HepG2 (cell line): Measurements from ENCODE around the gene PLEKHG4B. TPM values are rescaled to one million over a fixed set of nuclear protein-coding genes. Genes with fewer than 3 reads are reported as not detected.

Experiments
- ATAC-seq: fragments of 200-7000 bp; cut with Tn5 transposase; 3 replicates; pipeline ENCODE4 v1.9.1; 2020; ENCODE audit warnings: mild to moderate bottlenecking, moderate library complexity
- BruUV-seq: library from RNA; stranded (reverse); fragments of 400-500 nt; replicated peaks from 2 replicates; lab custom pipeline; 2021; lab: Mats Ljungman, UMichigan
- CTCF ChIA-PET: fragments of 300-600 bp; formaldehyde crosslinking; extraction: SDS; loops from one replicate; lab custom pipeline; 2021; ENCODE audit warnings: low total read pairs, inconsistent platforms, low intra/inter-chr PET ratio; lab: Yijun Ruan, JAX
- POLR2A ChIA-PET: fragments of 350-600 bp; sonication (Branson Sonifier 250); formaldehyde crosslinking; loops from one replicate; lab custom pipeline; 2020; ENCODE audit warnings: antibody characterized with exemption, inconsistent platforms; lab: Yijun Ruan, JAX
- DNase-seq: peaks from one replicate; pipeline ENCODE4 v3.0.0-alpha.2; 2015; ENCODE audit warnings: low spot score
- FAIRE-seq: peaks from 3 replicates; lab custom pipeline; 2011; peaks lifted over from hg19 to GRCh38; lab: Jason Lieb, UNC
- H2AFZ ChIP-seq: one replicate; pipeline ENCODE4 v1.6.1; 2011; ENCODE audit warnings: low read length, inconsistent platforms
- H3K27ac ChIP-seq: fragments of 300-600 bp; 3 replicates; pipeline ENCODE4 v1.8.0; 2011; ENCODE audit warnings: mixed run types, mild to moderate bottlenecking, mixed read lengths, low read length, inconsistent platforms; ENCODE audit not compliant: insufficient read depth; ENCODE audit errors: extremely low read length
- H3K27me3 ChIP-seq, 2 experiments: fragments of 200-600 bp in 1 of 2; 2 replicates in 1 of 2; 3 replicates in 1 of 2; pipeline versions ENCODE4 v1.6.0 to v1.8.0; 2011; ENCODE audit warnings: low read length in 2 of 2, mild to moderate bottlenecking in 2 of 2, moderate library complexity in 2 of 2, inconsistent platforms in 1 of 2; ENCODE audit not compliant: insufficient read depth in 2 of 2, control insufficient read depth in 1 of 2
- H3K36me3 ChIP-seq, 2 experiments: fragments of 200-600 bp in 1 of 2; replicated peaks in 1 of 2; 2 replicates in 1 of 2; 3 replicates in 1 of 2; pipeline versions ENCODE4 v1.5.1 to v1.8.0; 2011; ENCODE audit warnings: low read length in 2 of 2, inconsistent platforms in 1 of 2; ENCODE audit not compliant: insufficient read depth in 2 of 2, control insufficient read depth in 1 of 2
- H3K4me1 ChIP-seq: 2 replicates; pipeline ENCODE4 v1.5.1; 2012; ENCODE audit warnings: low read length, inconsistent platforms; ENCODE audit not compliant: insufficient read depth
- H3K4me2 ChIP-seq: 2 replicates; pipeline ENCODE4 v1.6.0; 2011; ENCODE audit warnings: low read depth, low read length, inconsistent platforms
- H3K4me3 ChIP-seq, 3 experiments: fragments of 200-600 bp in 1 of 3; sonication (generic), shearing (Covaris generic) in 1 of 3; replicated peaks in 1 of 3; 2 replicates each; pipeline ENCODE4 v1.5.1; 2011 to 2016; ENCODE audit warnings: low read length in 3 of 3, inconsistent platforms in 2 of 3, low read depth in 2 of 3, mild to moderate bottlenecking in 2 of 3, control low read depth in 1 of 3, mixed read lengths in 1 of 3; ENCODE audit not compliant: insufficient read depth in 1 of 3
- H3K79me2 ChIP-seq: one replicate; pipeline ENCODE4 v1.6.1; 2011; ENCODE audit warnings: low read length, inconsistent platforms; ENCODE audit not compliant: insufficient read depth
- H3K9ac ChIP-seq: 2 replicates; pipeline ENCODE4 v1.6.0; 2011; ENCODE audit warnings: mild to moderate bottlenecking, low read depth, low read length, inconsistent platforms; ENCODE audit not compliant: insufficient read depth
- H3K9me3 ChIP-seq: 2 replicates; pipeline ENCODE4 v1.5.1; 2012; ENCODE audit warnings: mild to moderate bottlenecking, low read length
- H4K20me1 ChIP-seq: 2 replicates; pipeline ENCODE4 v1.6.0; 2011; ENCODE audit warnings: inconsistent platforms, mild to moderate bottlenecking, low read length, moderate library complexity; ENCODE audit not compliant: insufficient read depth
- FIP1L1 ChIP-seq: fragments of 200-400 bp; formaldehyde crosslinking; IDR thresholded peaks from 2 replicates; pipeline ENCODE4 v1.6.1; 2018; ENCODE audit warnings: low read depth, mild to moderate bottlenecking, low read length, moderate library complexity, borderline replicate concordance; ENCODE audit not compliant: insufficient read depth
- FOXA3 ChIP-seq: IDR thresholded peaks from 2 replicates; pipeline ENCODE4 v1.6.1; 2016; ENCODE audit warnings: missing genetic modification reagents, missing compliant biosample characterization
- GPN1 ChIP-seq: sonication (generic); formaldehyde crosslinking; IDR thresholded peaks from 2 replicates; pipeline ENCODE4 v1.5.1; 2020; ENCODE audit warnings: missing genetic modification reagents, borderline replicate concordance
- HNF4G ChIP-seq, 2 experiments: sonication (generic) in 1 of 2; formaldehyde crosslinking in 1 of 2; IDR thresholded peaks; 2 replicates each; pipeline versions ENCODE4 v1.4.0 to v1.6.1; 2011 to 2020; ENCODE audit warnings: borderline replicate concordance in 2 of 2, low read depth in 2 of 2, mild to moderate bottlenecking in 2 of 2, low read length in 1 of 2, missing genetic modification reagents in 1 of 2, moderate library complexity in 1 of 2
- MAZ ChIP-seq, 2 experiments: sonication (generic) in 1 of 2; formaldehyde crosslinking in 1 of 2; IDR thresholded peaks; 2 replicates each; pipeline versions ENCODE4 v1.5.0 to v1.6.1; 2012 to 2020; ENCODE audit warnings: low read depth in 2 of 2, mild to moderate bottlenecking in 2 of 2, borderline replicate concordance in 1 of 2, improper control_type of control experiment in 1 of 2, low read length in 1 of 2, missing genetic modification reagents in 1 of 2, moderate library complexity in 1 of 2
- RARA ChIP-seq: IDR thresholded peaks from 2 replicates; pipeline ENCODE4 v1.6.1; 2016; ENCODE audit warnings: missing genetic modification reagents, missing compliant biosample characterization
- REXO4 ChIP-seq: sonication (generic); formaldehyde crosslinking; IDR thresholded peaks from 2 replicates; pipeline ENCODE4 v1.8.0; 2022; ENCODE audit warnings: missing genetic modification reagents, mild to moderate bottlenecking, borderline replicate concordance
- SP5 ChIP-seq: IDR thresholded peaks from 2 replicates; pipeline ENCODE4 v1.6.1; 2016; ENCODE audit warnings: low read depth, borderline replicate concordance
- SRSF4 ChIP-seq: fragments of 200-400 bp; formaldehyde crosslinking; IDR thresholded peaks from one replicate; pipeline ENCODE4 v1.6.1; 2018; ENCODE audit warnings: mild to moderate bottlenecking, low read depth, low read length, moderate library complexity; ENCODE audit not compliant: poor library complexity, severe bottlenecking
- TEF ChIP-seq: sonication (generic); formaldehyde crosslinking; IDR thresholded peaks from 2 replicates; pipeline ENCODE4 v1.5.0; 2020; ENCODE audit warnings: missing genetic modification reagents
- ZC3H13 ChIP-seq: sonication (generic); formaldehyde crosslinking; IDR thresholded peaks from 2 replicates; pipeline ENCODE4 v1.8.1; 2023; ENCODE audit warnings: mild to moderate bottlenecking, missing genetic modification reagents, moderate library complexity
- ZNF205 ChIP-seq: IDR thresholded peaks from 2 replicates; pipeline ENCODE4 v1.6.1; 2018; ENCODE audit warnings: missing biosample characterization, missing genetic modification reagents
- ZNF263 ChIP-seq: sonication (generic); formaldehyde crosslinking; IDR thresholded peaks from 2 replicates; pipeline ENCODE4 v1.4.0; 2020; ENCODE audit warnings: missing genetic modification reagents
- ZSCAN31 ChIP-seq: sonication (generic); formaldehyde crosslinking; IDR thresholded peaks from 2 replicates; pipeline ENCODE4 v1.5.0; 2020; ENCODE audit warnings: low read depth, mild to moderate bottlenecking, missing genetic modification reagents
- WGBS: methylation state at CpG from one replicate; pipeline ENCODE4 v1.1.6; 2017; ENCODE audit warnings: low lambda C conversion rate; 5-methylcytosine and 5-hydroxymethylcytosine counted together
- in situ Hi-C: cut with HindIII; loops from 2 replicates; pipeline ENCODE4 v1.10.0; 2017; ENCODE audit warnings: low pct_unique_long_range_greater_than_20kb; ENCODE audit not compliant: extremely low pct_ligation_motif_present
- intact Hi-C: fragments of 100-400 bp; cut with micrococcal nuclease; formaldehyde crosslinking; loops from one replicate; pipeline ENCODE4 v1.10.0; 2022; ENCODE audit not compliant: unreplicated experiment
- polyA plus RNA-seq, 8 experiments: library from polyadenylated mRNA; depleted of rRNA in 3 of 8; stranded (reverse) in 7 of 8; unstranded in 1 of 8; fragments of >200 nt; fragmentation: Illumina TruSeq in 4 of 8; extraction: Trizol in 4 of 8; gene quantifications; 2 replicates each; pipeline versions ENCODE4 v1.2.1 to v1.2.3, GENCODE V29; 2011 to 2016; ENCODE audit warnings: low read depth in 4 of 8, missing spikeins in 1 of 8, mixed read lengths in 1 of 8; ENCODE audit not compliant: insufficient read depth in 1 of 8
- total RNA-seq, 5 experiments: library from RNA; depleted of rRNA; stranded (reverse); fragments of >200 nt; fragmentation: Illumina TruSeq; extraction: Trizol; gene quantifications; 2 replicates each; pipeline ENCODE4 v1.2.3, GENCODE V29; 2016; ENCODE audit warnings: low read depth in 1 of 5

Gene PLEKHG4B
- total and polyA plus RNA-seq, 2 of the 13 experiments (the other 11 are each of a cell fraction or from before 2014, with no cell fraction given), result 0.09 TPM; not detected in 1

DNA sequence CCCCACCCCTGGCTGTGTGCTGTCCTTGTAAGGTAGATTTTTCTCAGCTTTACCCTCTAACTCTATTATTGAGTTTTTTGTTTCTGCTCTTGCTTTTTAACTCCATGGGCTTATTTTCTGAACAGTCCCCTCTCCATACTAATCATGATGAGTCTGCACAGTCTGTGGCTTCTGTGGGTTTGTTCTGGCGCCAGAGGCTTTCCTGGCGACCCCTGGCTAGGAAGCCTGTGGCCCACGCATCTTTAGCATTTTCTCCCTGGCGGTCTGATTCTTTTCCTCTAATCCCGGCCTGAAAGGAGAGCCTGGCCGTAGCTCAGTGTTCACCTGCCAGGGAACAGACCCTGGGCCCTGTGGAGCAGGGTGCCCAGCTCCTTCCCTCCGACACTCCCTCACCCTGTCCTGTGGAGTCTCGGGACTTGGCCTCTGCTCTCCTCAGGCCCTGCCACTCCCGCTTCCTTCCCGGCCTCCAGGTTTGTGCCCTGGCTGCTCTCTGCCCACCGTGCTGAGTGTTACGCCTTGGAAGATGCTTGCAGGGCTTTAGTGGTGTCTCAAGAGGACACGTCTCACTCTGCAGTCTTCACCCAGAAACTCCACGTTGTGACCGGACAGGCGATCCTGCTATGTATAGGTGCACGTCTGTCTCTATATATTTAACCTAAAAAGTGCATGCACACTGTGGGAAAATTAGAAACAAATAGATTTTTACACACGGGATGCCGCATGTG, 67.6 kb downstream of the PLEKHG4B start:
- CTCF ChIA-PET, result no interaction called here
- intact Hi-C loops, result no loop called here
- H3K4me3 ChIP-seq, result no peak overlapping the region
- no TSS peak for BruUV-seq
- DNase-seq (no peak), ATAC-seq (no peak), FAIRE-seq (no peak)
- no peaks in the 10 kb centered on the region for H3K36me3 ChIP-seq
- no peak overlapping the region for H3K27ac ChIP-seq
- no peak overlapping the region for H2AFZ ChIP-seq
- in situ Hi-C loops, result no loop called here
- H3K27me3 ChIP-seq, result peaks cover 13 to 69% of the 10 kb centered on the region in 2 experiments
- H3K4me2 ChIP-seq, result no peak overlapping the region
- no peak overlapping the region for H3K9ac ChIP-seq
- TF ChIP-seq ZSCAN31 (CRISPR knock-in tag), result no peak
- no peak for TF ChIP-seq ZC3H13
- TF ChIP-seq FOXA3 (CRISPR knock-in tag), result no peak
- no peak for TF ChIP-seq FIP1L1
- no peak for TF ChIP-seq HNF4G (IDR thresholded peaks at IDR 0.05; ENCODE audit: borderline replicate concordance, low read depth, low read length)
- TF ChIP-seq HNF4G (CRISPR knock-in tag; IDR thresholded peaks at IDR 0.05; ENCODE audit: borderline replicate concordance, low read depth), result no peak
- no peak for TF ChIP-seq RARA (CRISPR knock-in tag)
- TF ChIP-seq TEF (CRISPR knock-in tag), result no peak
- TF ChIP-seq MAZ (IDR thresholded peaks at IDR 0.05; ENCODE audit: borderline replicate concordance, low read depth, low read length), result no peak
- no peak for TF ChIP-seq MAZ (CRISPR knock-in tag; IDR thresholded peaks at IDR 0.05; ENCODE audit: low read depth)
- no peak for TF ChIP-seq ZNF263
- no peak for TF ChIP-seq SP5 (CRISPR knock-in tag)
- TF ChIP-seq GPN1 (CRISPR knock-in tag), result no peak
- TF ChIP-seq REXO4 (CRISPR knock-in tag), result no peak
- no peak for TF ChIP-seq ZNF205 (CRISPR knock-in tag)
- TF ChIP-seq SRSF4, result no peak
- TF ChIP-seq, all 625 proteins: peak for 0
- Histone ChIP-seq H3K9me3 (no peaks in the 10 kb centered on the region), H4K20me1 (no peaks in the 10 kb centered on the region), H3K79me2 (no peaks in the 10 kb centered on the region), H3K4me1 (no peaks in the 10 kb centered on the region)
- POLR2A ChIA-PET, result no interaction called here
- WGBS, result 14% methylated on average over 18 of the region's 19 CpGs
